Nucleus accumbens (tissue), 56 donors: Measurements from ENCODE around the gene TOM1L2.
"Not testable (repeated sequence)": the region's sequence is repeated elsewhere in the genome, so short reads cannot be mapped to it uniquely, and the experiment has no call there.

Source experiments
- DNase-seq, 56 donors: peaks; one replicate each; lab custom pipeline; 2025; lab: John Stamatoyannopoulos, UW

Gene TOM1L2

GRCh38 chr17:17947309-17947708 lies 24.9 kb downstream of the TOM1L2 start:
- DNase-seq = no peak

- no peak for DNase-seq
Observed at GRCh38 chr17:17946093-17946492, 26.1 kb downstream of the TOM1L2 start.

GRCh38 chr17:17944743-17945142 lies 27.5 kb downstream of the TOM1L2 start:
- no peak for DNase-seq

- no peak for DNase-seq
Observed at GRCh38 chr17:17944242-17944641, 28.0 kb downstream of the TOM1L2 start.

- DNase-seq = no peak
Observed at GRCh38 chr17:17943281-17943984, 28.8 kb downstream of the TOM1L2 start.

- no peak for DNase-seq
Observed at GRCh38 chr17:17942846-17943245, 29.4 kb downstream of the TOM1L2 start.

- DNase-seq = no peak
Observed at GRCh38 chr17:17941015-17941414, 31.2 kb downstream of the TOM1L2 start.

- DNase-seq = no peak
Observed at GRCh38 chr17:17940441-17940911, 31.7 kb downstream of the TOM1L2 start.

- not testable (repeated sequence) for DNase-seq
Observed at GRCh38 chr17:17939941-17940340, 32.3 kb downstream of the TOM1L2 start.

- no peak for DNase-seq
Observed at GRCh38 chr17:17938388-17939107, 33.7 kb downstream of the TOM1L2 start.

- no peak for DNase-seq
Observed at GRCh38 chr17:17937958-17938357, 34.2 kb downstream of the TOM1L2 start.

- peak in 17 of 56 donors; percentile 15 to 68 (median 33) for DNase-seq
Observed at GRCh38 chr17:17937201-17937853, 34.9 kb downstream of the TOM1L2 start.

- DNase-seq = peak in 1 of 56 donors; percentile 12
Observed at GRCh38 chr17:17935321-17936271, 36.6 kb downstream of the TOM1L2 start.

- peak in 7 of 56 donors; percentile 15 to 44 (median 33) for DNase-seq
Observed at GRCh38 chr17:17934806-17935205, 37.4 kb downstream of the TOM1L2 start.

GRCh38 chr17:17934214-17934613 lies 38.0 kb downstream of the TOM1L2 start:
- DNase-seq = no peak

- DNase-seq = no peak
Observed at GRCh38 chr17:17933775-17934174, 38.4 kb downstream of the TOM1L2 start.

GRCh38 chr17:17931159-17931558 lies 41.0 kb downstream of the TOM1L2 start:
- DNase-seq = no peak

- DNase-seq = no peak
Observed at GRCh38 chr17:17930674-17931073, 41.5 kb downstream of the TOM1L2 start.

- DNase-seq = no peak
Observed at GRCh38 chr17:17929655-17930380, 42.4 kb downstream of the TOM1L2 start.
